Activated CD8-positive, alpha-beta memory T cell treated with anti-CD3 and anti-CD28 coated beads, Interleukin-2, amount 50 U/mL, for 24 hours (primary cell): ENCODE results near the gene KLC1.

ENCODE experiments used
- DNase-seq: peaks from one replicate; pipeline ENCODE4 v3.0.0-alpha.2; 2020; ENCODE audit errors: extremely low read depth

KLC1 gene

GRCh38 chr14:103705118-103705503 is 76.1 kb downstream of the KLC1 start:
- DNase-seq: no peak

- no peak for DNase-seq
Measured at GRCh38 chr14:103705504-103706284, 76.7 kb downstream of the KLC1 start.

- no peak for DNase-seq
Measured at GRCh38 chr14:103706551-103707328, 77.7 kb downstream of the KLC1 start.

GRCh38 chr14:103707329-103708263 is 78.6 kb downstream of the KLC1 start:
- DNase-seq: no peak

- DNase-seq: no peak
Measured at GRCh38 chr14:103708750-103709187, 79.8 kb downstream of the KLC1 start.

GRCh38 chr14:103709814-103710213 is 80.8 kb downstream of the KLC1 start:
- DNase-seq: no peak

- DNase-seq: no peak
Measured at GRCh38 chr14:103710771-103711377, 81.9 kb downstream of the KLC1 start.

- DNase-seq: no peak
Measured at GRCh38 chr14:103711516-103712431, 82.8 kb downstream of the KLC1 start.

- no peak for DNase-seq
Measured at GRCh38 chr14:103712633-103713247, 83.7 kb downstream of the KLC1 start.

- DNase-seq: no peak
Measured at GRCh38 chr14:103713304-103714062, 84.5 kb downstream of the KLC1 start.

- DNase-seq: no peak
Measured at GRCh38 chr14:103714063-103714724, 85.2 kb downstream of the KLC1 start.

- DNase-seq: peak; percentile 98
Measured at GRCh38 chr14:103715052-103716000, 86.3 kb downstream of the KLC1 start, which contains the start of the genes XRCC3 and ZFYVE21. XRCC3 (minus strand) TSS chr14:103715451; CDS start chr14:103711087, 4,364 bp downstream. ZFYVE21 (plus strand) TSS chr14:103715810; CDS start chr14:103715842, 32 bp downstream.

- no peak for DNase-seq
Measured at GRCh38 chr14:103716091-103716801, 87.2 kb downstream of the KLC1 start.

GRCh38 chr14:103716899-103717411 is 87.9 kb downstream of the KLC1 start:
- no peak for DNase-seq

GRCh38 chr14:103718572-103718971 is 89.6 kb downstream of the KLC1 start:
- DNase-seq: no peak

GRCh38 chr14:103719751-103720150 is 90.7 kb downstream of the KLC1 start:
- DNase-seq: no peak
